H9 (cell line): ENCODE data around the gene PPM1M. TPM values are rescaled to one million over a fixed set of nuclear protein-coding genes. Genes with fewer than 3 reads are reported as not detected.

Experiments used
- DNase-seq: peaks from one replicate; pipeline ENCODE4 v3.0.0-alpha.2; 2017
- H2AFZ ChIP-seq: one replicate; pipeline ENCODE4 v1.6.1; 2013; ENCODE audit warnings: mild to moderate bottlenecking, low read length, control low read depth, moderate library complexity
- H2AK5ac ChIP-seq: 2 replicates; pipeline ENCODE4 v1.6.1; 2013; ENCODE audit warnings: low read length, control low read depth, mixed read lengths; ENCODE audit not compliant: insufficient read length
- H2BK120ac ChIP-seq: one replicate; pipeline ENCODE4 v1.6.1; 2013; ENCODE audit warnings: low read depth, mild to moderate bottlenecking, low read length, control low read depth, inconsistent platforms; ENCODE audit not compliant: poor library complexity, severe bottlenecking
- H2BK12ac ChIP-seq: 2 replicates; pipeline ENCODE4 v1.6.1; 2013; ENCODE audit warnings: low read length, control low read depth, mixed read lengths, low read depth; ENCODE audit not compliant: insufficient read length
- H2BK15ac ChIP-seq: 2 replicates; pipeline ENCODE4 v1.6.1; 2013; ENCODE audit warnings: low read depth, low read length, control low read depth
- H2BK20ac ChIP-seq: one replicate; pipeline ENCODE4 v1.6.1; 2013; ENCODE audit warnings: low read depth, mild to moderate bottlenecking, low read length, control low read depth, inconsistent platforms; ENCODE audit not compliant: poor library complexity, severe bottlenecking
- H2BK5ac ChIP-seq: 2 replicates; pipeline ENCODE4 v1.6.1; 2013; ENCODE audit warnings: low read length, control low read depth, mixed read lengths; ENCODE audit not compliant: insufficient read length
- H3K14ac ChIP-seq: 2 replicates; pipeline ENCODE4 v1.6.1; 2013; ENCODE audit warnings: low read length, control low read depth; ENCODE audit not compliant: insufficient read depth
- H3K18ac ChIP-seq: 2 replicates; pipeline ENCODE4 v1.6.1; 2013; ENCODE audit warnings: low read depth, mild to moderate bottlenecking, mixed read lengths, low read length, control low read depth; ENCODE audit not compliant: insufficient read length
- H3K23ac ChIP-seq: 2 replicates; pipeline ENCODE4 v1.6.1; 2013; ENCODE audit warnings: low read length, control low read depth, mixed read lengths, low read depth; ENCODE audit not compliant: insufficient read length
- H3K23me2 ChIP-seq: 2 replicates; pipeline ENCODE4 v1.6.1; 2013; ENCODE audit warnings: low read depth, mild to moderate bottlenecking, mixed read lengths, low read length, control low read depth; ENCODE audit not compliant: insufficient read length, poor library complexity, severe bottlenecking
- H3K27ac ChIP-seq: 2 replicates; pipeline ENCODE4 v1.5.1; 2013; ENCODE audit warnings: low read length, control low read depth, mixed read lengths, low read depth; ENCODE audit not compliant: insufficient read length
- H3K27me3 ChIP-seq: 2 replicates; pipeline ENCODE4 v1.6.1; 2013; ENCODE audit warnings: low read length, control low read depth, inconsistent platforms; ENCODE audit not compliant: insufficient read depth
- H3K4ac ChIP-seq: 2 replicates; pipeline ENCODE4 v1.6.1; 2013; ENCODE audit warnings: low read depth, mild to moderate bottlenecking, control low read depth, inconsistent platforms, low read length, moderate library complexity
- H3K4me1 ChIP-seq: 2 replicates; pipeline ENCODE4 v1.6.1; 2013; ENCODE audit warnings: low read length, control low read depth, inconsistent platforms; ENCODE audit not compliant: insufficient read depth
- H3K4me2 ChIP-seq: 2 replicates; pipeline ENCODE4 v1.6.1; 2013; ENCODE audit warnings: low read length, control low read depth, mixed read lengths; ENCODE audit not compliant: insufficient read length, insufficient read depth
- H3K56ac ChIP-seq: 2 replicates; pipeline ENCODE4 v1.6.1; 2013; ENCODE audit warnings: low read depth, mild to moderate bottlenecking, mixed read lengths, low read length, control low read depth; ENCODE audit not compliant: insufficient read length
- H3K79me1 ChIP-seq: 2 replicates; pipeline ENCODE4 v1.6.1; 2013; ENCODE audit warnings: low read depth, mild to moderate bottlenecking, moderate library complexity, low read length, control low read depth, inconsistent platforms; ENCODE audit not compliant: insufficient read depth, poor library complexity, severe bottlenecking
- H3K79me2 ChIP-seq: 2 replicates; pipeline ENCODE4 v1.6.1; 2013; ENCODE audit warnings: low read length, control low read depth, inconsistent platforms; ENCODE audit not compliant: insufficient read depth
- H3K9ac ChIP-seq: 2 replicates; pipeline ENCODE4 v1.6.1; 2013; ENCODE audit warnings: low read length, control low read depth, mixed read lengths; ENCODE audit not compliant: insufficient read length; ENCODE audit errors: extremely low read depth
- H3K9me3 ChIP-seq: one replicate; pipeline ENCODE4 v1.6.1; 2013; ENCODE audit warnings: low read depth, low read length, inconsistent platforms; ENCODE audit not compliant: control insufficient read depth
- H3T11ph ChIP-seq: one replicate; pipeline ENCODE4 v1.6.1; 2013; ENCODE audit warnings: mild to moderate bottlenecking, low read length, control low read depth, inconsistent platforms
- H4K20me1 ChIP-seq: one replicate; pipeline ENCODE4 v1.6.1; 2013; ENCODE audit not compliant: control insufficient read depth, insufficient read length, insufficient read depth
- H4K5ac ChIP-seq: 2 replicates; pipeline ENCODE4 v1.6.1; 2013; ENCODE audit warnings: low read depth, mild to moderate bottlenecking, mixed read lengths, low read length, control low read depth; ENCODE audit not compliant: insufficient read length
- H4K8ac ChIP-seq: replicated peaks from 2 replicates; pipeline ENCODE4 v1.6.1; 2013; ENCODE audit warnings: low read length, control low read depth, mixed read lengths, low read depth; ENCODE audit not compliant: insufficient read length
- H4K91ac ChIP-seq: 2 replicates; pipeline ENCODE4 v1.6.1; 2013; ENCODE audit warnings: low read depth, mild to moderate bottlenecking, moderate library complexity, mixed read lengths, low read length, control low read depth; ENCODE audit not compliant: insufficient read length
- H3K27ac Mint-ChIP-seq, 3 experiments: 2 replicates in 2 of 3; 3 replicates in 1 of 3; pipeline ENCODE4 v1.8.0; 2020 to 2021; ENCODE audit warnings: mixed read lengths in 3 of 3, mild to moderate bottlenecking in 1 of 3, moderate library complexity in 1 of 3
- H3K27me3 Mint-ChIP-seq: 2 replicates; pipeline ENCODE4 v1.8.0; 2021; ENCODE audit warnings: low read depth, mild to moderate bottlenecking, moderate library complexity, mixed read lengths
- H3K36me3 Mint-ChIP-seq, 3 experiments: 2 replicates in 2 of 3; 3 replicates in 1 of 3; pipeline ENCODE4 v1.8.0; 2020 to 2021; ENCODE audit warnings: low read depth in 3 of 3, mixed read lengths in 3 of 3; ENCODE audit not compliant: insufficient read depth in 1 of 3
- H3K4me1 Mint-ChIP-seq, 2 experiments: 2 replicates each; pipeline ENCODE4 v1.8.0; 2020; ENCODE audit warnings: mixed read lengths in 2 of 2
- H3K4me3 Mint-ChIP-seq, 2 experiments: 2 replicates in 1 of 2; 3 replicates in 1 of 2; pipeline ENCODE4 v1.8.0; 2020 to 2021; ENCODE audit warnings: mild to moderate bottlenecking in 2 of 2, mixed read lengths in 2 of 2, moderate library complexity in 1 of 2
- H3K9me3 Mint-ChIP-seq, 2 experiments: 2 replicates in 1 of 2; 3 replicates in 1 of 2; pipeline ENCODE4 v1.8.0; 2020; ENCODE audit warnings: mild to moderate bottlenecking in 2 of 2, mixed read lengths in 2 of 2, moderate library complexity in 1 of 2
- CTCF ChIP-seq: fragments of 200-600 bp; sonication (generic); conservative IDR thresholded peaks from 3 replicates; pipeline ENCODE4 v1.8.0; 2021; ENCODE audit warnings: antibody characterized with exemption, mild to moderate bottlenecking
- WGBS: extraction: QIAGEN DNeasy Blood & Tissue Kit; methylation state at CpG from one replicate; pipeline ENCODE4 v1.1.7; 2013; ENCODE audit warnings: missing lambda C conversion rate, low lambda C conversion rate, mixed read lengths; ENCODE audit not compliant: insufficient read length; ENCODE audit errors: extremely low coverage; 5-methylcytosine and 5-hydroxymethylcytosine counted together
- total RNA-seq: library from RNA; stranded (reverse); gene quantifications from 2 replicates; pipeline ENCODE4 v1.2.1, GENCODE V29; 2021

Gene PPM1M
- total RNA-seq, 1 experiment from 2014 or later: 7.4 TPM

GRCh38 chr3:52222319-52223221 lies 23.0 kb upstream of the PPM1M start:
- H3K27me3 Mint-ChIP-seq: no peaks in the 10 kb centered on the region; the same call in none of the 2 replicates
- Histone ChIP-seq H2BK12ac (no peak overlapping the region), H2BK5ac (no peak overlapping the region), H4K91ac (no peak overlapping the region), H3K4me1 (no peaks in the 10 kb centered on the region), H3K23ac (no peak overlapping the region), H4K20me1 (no peaks in the 10 kb centered on the region), H3K27ac (no peak overlapping the region), H3K79me1 (no peaks in the 10 kb centered on the region), H3K79me2 (no peaks in the 10 kb centered on the region), H2BK15ac (no peak overlapping the region), H3T11ph (no peak overlapping the region), H3K4me2 (no peak overlapping the region), H2AK5ac (no peak overlapping the region), H3K27me3 (no peaks in the 10 kb centered on the region), H3K9ac (no peak overlapping the region), H3K56ac (no peak overlapping the region), H2BK120ac (no peak overlapping the region), H3K4ac (no peak overlapping the region), H2AFZ (no peak overlapping the region), H3K9me3 (no peaks in the 10 kb centered on the region), H2BK20ac (no peak overlapping the region), H4K5ac (no peak overlapping the region), H3K23me2 (no peaks in the 10 kb centered on the region), H3K18ac (no peak overlapping the region), H4K8ac (no peak overlapping the region), H3K14ac (no peak overlapping the region)
- H3K27ac Mint-ChIP-seq: no peak overlapping the region; a peak in 1 of 7 replicates
- H3K36me3 Mint-ChIP-seq: no peaks in the 10 kb centered on the region; a peak in 1 of 7 replicates
- peaks cover 0 to 24% of the 10 kb centered on the region in 2 experiments; a peak in 3 of 4 replicates for H3K4me1 Mint-ChIP-seq
- TF ChIP-seq CTCF: no peak
- DNase-seq: peak; percentile 28
- H3K4me3 Mint-ChIP-seq: no peak overlapping the region; a peak in 1 of 5 replicates
- no CpG with 5 or more reads among the region's 41 CpGs for whole genome bisulfite sequencing
- no peaks in the 10 kb centered on the region; a peak in 2 of 5 replicates for H3K9me3 Mint-ChIP-seq
